Ureter (tissue), 1 donor: ENCODE results near the gene BIN1. TPM values are rescaled to one million over a fixed set of nuclear protein-coding genes. Genes with fewer than 3 reads are reported as not detected.
A peak's percentile ranks its signal among the peaks of the same experiment; 100 is the strongest.

Experiments used
- DNase-seq: peaks from one replicate; pipeline ENCODE4 v3.0.0-alpha.2; 2020; ENCODE audit warnings: low spot score
- total RNA-seq: library from RNA; stranded (reverse); gene quantifications from one replicate; pipeline ENCODE4 v1.2.4, GENCODE V29; 2023
- donor health status: DM: yes; HTN: yes; CAD: no.

Gene BIN1
- total RNA-seq, 1 donor from 2014 or later: 51.6 TPM

- no peak for DNase-seq
Measured at GRCh38 chr2:127075821-127076220, 31.1 kb downstream of the BIN1 start.

- DNase-seq: no peak
Measured at GRCh38 chr2:127074936-127075335, 32.0 kb downstream of the BIN1 start.

GRCh38 chr2:127074358-127074757, 32.6 kb downstream of the BIN1 start:
- DNase-seq: no peak

GRCh38 chr2:127072970-127073369, 34.0 kb downstream of the BIN1 start:
- DNase-seq: no peak

DNA sequence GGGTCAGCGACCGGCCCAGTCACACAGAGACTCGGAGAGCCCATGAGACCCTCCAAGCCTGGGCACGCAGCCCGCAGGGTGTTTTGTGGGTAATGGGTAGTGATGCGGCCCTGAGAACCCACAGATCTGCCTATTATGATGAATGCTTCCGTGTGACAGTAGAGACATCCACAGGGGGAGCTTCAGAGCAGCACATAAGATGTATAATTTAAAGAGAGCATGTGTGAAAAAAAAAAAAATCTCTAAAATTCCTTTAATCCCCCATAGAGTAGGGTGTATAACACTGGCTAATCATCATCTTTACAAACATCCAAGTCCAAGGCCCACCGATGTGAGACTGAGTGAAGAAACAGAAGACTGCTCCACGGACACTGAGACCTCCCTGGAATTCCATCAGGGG, 34.6 kb downstream of the BIN1 start:
- DNase-seq: no peak

DNA sequence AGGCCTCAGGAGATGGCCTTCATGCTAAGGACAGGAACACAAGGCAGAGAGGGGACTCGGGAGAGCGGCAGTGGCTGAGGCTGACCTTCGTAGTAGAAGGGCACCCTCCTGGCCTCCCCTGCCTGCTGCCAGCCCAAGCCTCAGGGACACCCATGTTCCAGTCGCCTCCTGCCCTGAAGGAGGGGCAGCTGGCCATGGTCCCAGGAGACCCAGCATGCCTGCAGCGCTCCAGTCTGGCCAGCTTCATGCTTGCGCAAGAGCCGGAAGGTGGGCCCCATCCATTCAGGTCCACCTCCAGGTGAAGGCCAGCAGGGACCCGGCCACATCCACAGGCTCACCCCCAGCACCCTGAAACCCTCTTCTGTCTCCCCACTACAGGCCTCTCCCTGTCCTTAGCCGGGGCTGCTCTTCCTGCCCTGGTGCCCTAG, 35.0 kb downstream of the BIN1 start:
- no peak for DNase-seq

DNA sequence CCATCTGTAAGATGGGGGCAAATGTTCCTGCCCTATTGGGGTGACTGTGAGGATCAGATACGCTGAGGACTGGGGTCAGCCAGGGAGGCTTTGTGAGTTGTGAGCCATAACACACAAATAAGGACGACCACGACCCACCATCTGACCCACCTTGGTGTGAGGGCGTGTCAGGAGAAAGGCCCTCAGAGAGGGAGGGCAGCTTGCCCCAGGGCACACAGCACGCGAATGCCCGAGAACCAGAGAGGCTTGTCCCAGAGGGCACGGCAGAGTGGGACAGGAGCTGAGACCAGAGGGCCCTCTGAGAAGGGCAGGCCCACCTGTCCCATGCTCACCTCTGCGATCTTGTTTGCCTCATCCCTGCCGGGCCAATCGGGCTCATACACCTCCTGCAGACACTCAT, 36.7 kb downstream of the BIN1 start:
- no peak for DNase-seq

DNA sequence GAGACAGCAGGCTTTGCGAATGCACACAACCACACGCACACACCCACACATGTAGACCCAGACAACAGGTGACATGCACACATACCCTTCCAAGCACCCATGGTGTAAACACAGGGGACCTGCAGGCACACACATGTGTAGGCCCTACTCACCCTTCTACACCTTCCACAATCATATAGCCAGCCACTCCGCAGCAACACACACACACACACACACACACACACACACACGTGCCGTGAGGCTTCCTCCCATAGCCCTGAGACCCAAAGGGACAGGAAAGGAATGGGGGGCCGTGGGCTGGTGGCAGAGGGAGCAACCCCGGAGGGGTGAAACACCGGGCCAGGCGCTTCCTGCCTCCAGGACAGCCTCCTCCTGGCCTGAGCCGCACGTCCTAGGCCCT, 37.4 kb downstream of the BIN1 start:
- DNase-seq: no peak

DNA sequence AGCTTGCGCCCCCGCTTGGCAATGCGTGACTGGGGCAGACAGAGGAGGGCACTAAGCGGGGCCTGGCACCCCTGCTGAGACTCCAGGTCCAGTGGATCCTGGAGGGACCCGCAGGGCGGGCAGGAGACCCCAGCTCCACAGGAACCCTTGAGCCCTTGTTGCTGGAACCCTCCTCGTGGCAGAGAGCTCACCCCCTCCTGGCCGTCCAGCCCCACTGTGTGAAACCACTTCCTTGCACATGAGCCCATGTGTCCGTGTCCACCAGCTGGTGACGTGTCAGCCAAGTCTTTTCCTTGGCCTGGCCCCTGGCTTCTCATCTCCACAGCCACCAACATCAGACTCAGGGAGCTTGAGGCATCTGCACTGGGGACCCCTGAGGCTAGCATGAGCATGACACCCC, 38.0 kb downstream of the BIN1 start:
- DNase-seq: no peak

DNA sequence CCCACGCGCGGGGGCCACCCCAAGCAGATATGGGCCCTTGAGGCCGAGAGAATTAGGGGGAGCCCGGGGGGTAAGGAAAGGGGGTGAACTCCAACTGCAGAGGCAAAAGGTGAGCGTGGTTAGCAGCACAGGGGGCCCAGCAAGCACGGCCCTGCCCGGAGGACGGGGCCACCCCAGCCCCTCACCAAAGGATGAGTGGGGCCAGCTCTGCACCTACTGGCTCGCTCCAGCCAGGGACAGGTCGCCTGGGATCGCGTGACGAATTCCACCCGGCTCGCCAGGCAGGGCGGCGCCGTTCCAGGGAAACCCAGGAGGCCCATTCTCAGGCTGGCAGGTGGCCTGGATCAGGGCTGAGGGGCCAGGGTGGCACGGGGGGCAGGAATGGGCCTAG, 38.6 kb downstream of the BIN1 start:
- DNase-seq: no peak

- DNase-seq: peak; percentile 79
Measured at GRCh38 chr2:127067620-127068350, 39.2 kb downstream of the BIN1 start.

- DNase-seq: peak; percentile 71
Measured at GRCh38 chr2:127066942-127067341, 40.0 kb downstream of the BIN1 start.

GRCh38 chr2:127065940-127066318, 41.0 kb downstream of the BIN1 start:
- DNase-seq: no peak

GRCh38 chr2:127065299-127065939, 41.5 kb downstream of the BIN1 start:
- DNase-seq: no peak

DNA sequence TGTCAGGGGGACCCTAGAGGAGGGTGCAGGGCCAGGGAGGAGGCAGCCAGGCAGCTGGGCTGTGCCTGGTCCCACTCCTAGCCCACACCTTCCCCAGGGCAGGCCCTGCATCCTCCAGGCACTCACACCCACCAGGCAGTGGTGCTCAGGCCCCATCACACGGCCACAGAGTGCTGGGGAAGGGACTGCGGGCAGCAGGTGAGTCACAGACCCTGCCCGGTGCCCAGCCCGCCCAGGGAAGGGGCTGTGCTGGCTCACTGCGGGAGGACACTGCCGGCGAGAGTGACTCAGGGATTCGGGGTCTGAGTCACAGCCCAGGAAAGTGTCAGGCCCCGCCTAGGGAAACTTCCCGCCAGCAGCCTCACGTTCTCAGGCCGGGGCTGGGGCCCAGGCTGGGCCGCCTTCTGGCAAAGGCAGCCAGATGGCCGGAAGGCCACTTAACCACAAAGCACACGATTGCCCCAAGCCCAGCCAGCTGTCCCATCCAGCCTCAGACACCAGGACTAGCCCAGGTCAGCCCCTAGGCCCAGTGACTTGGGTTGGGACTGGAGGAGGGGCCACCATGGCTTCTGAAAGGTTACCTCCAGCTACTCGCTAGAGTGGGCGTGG, 42.2 kb downstream of the BIN1 start:
- DNase-seq: peak; percentile 93

GRCh38 chr2:127063701-127064590, 43.0 kb downstream of the BIN1 start:
- no peak for DNase-seq

GRCh38 chr2:127061375-127062273, 45.3 kb downstream of the BIN1 start:
- no peak for DNase-seq

GRCh38 chr2:127060264-127060945, 46.5 kb downstream of the BIN1 start:
- no peak for DNase-seq

GRCh38 chr2:127059559-127059958, 47.4 kb downstream of the BIN1 start:
- DNase-seq: no peak

DNA sequence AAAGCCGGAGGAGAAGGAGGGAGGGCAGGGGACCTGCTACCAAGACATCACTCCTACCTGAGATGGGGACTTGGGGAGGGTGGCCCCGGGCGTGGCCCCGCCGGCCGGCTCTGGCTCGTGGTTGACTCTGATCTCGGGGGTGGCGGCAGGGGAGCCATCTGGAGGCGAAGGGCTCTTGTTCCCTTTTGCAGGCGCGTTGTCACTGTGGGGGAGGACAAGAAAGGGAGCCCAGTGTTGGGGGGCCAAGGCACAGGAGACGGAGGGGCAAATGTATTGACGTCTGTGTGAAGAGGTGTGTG, 48.1 kb downstream of the BIN1 start:
- no peak for DNase-seq
